HG02642 (cell line): ENCODE data around the gene ZBTB9.

Source experiments
- ATAC-seq: cut with Tn5 transposase; IDR thresholded peaks from one replicate; pipeline ENCODE4 v1.9.1; 2021; ENCODE audit warnings: mild to moderate bottlenecking; ENCODE audit not compliant: unreplicated experiment, poor library complexity

Gene ZBTB9

DNA sequence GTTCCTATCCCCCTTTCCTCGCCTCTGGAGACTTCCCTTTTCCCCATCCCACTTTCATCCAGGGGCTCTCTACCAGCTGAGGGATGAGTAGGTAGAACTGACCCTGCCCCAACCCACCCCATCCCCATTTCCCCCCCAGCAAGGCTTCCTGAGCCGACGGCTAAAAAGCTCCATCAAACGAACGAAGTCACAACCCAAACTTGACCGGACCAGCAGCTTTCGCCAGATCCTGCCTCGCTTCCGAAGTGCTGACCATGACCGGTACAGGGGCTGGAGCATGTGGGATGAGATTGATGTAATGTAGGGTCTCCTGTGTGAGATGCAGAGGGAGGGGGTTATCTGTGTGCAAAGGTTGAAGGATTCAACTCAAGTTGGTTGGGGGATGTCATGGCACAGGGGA is 21.8 kb upstream of the ZBTB9 start:
- ATAC-seq, result no peak

DNA sequence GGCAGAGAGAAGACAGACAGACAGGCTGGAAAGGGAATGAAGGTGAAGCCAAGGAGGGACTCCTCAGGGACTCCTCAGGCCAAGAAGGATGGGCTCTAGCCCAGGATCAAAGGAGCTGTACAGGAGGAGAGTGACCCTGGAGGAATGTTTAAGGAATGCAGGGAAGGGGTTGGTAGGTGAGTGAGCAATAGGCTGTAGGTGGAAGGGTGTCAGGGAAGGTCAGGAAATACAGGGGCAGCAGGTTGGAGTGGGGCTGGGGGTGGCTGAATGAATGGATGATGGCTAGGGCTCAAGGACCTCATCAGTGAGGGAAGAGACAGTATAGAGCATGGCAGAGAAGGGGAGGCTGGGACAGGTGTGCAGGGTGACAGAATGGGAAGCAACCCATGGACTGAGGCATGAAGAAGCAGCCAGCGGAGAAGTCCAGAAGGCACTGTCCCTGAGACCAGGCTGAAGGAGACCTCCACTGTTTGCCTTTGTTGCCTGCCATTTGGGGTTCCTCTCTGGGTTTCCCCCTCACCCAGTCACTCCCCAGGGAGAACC is 21.3 kb upstream of the ZBTB9 start:
- ATAC-seq, result no peak

DNA sequence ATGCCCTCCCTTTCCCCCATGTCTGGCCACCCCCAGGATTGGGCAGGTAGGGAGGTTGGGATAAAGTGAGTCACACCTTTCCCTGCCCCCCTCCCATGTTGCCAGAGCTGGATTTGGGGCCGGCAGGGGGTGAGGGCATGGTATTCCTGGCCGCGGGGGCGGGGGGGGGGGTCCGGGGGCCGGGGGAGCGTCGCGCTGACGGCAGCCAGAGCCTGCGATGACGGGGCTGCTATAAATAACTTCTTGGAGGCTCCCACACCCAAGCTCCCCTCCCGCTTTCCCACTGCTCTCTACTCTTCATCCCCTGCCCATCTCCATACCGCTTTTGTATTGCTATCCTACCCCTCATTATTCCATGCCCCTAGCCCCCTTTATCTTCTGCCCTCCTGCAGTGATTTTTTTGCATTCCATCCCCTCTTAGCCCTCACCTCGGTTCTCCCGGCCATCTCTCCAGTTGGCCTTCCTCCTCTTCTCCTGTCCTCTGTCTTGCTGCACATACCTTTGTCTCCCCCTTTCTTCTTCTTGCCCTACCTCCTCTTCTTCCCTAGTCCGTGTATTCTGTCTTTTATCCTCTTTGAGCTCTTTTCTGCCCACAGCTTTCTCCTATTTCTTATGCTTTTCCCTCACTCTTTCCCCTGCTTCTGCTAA is 20.7 kb upstream of the ZBTB9 start:
- no peak for ATAC-seq

DNA sequence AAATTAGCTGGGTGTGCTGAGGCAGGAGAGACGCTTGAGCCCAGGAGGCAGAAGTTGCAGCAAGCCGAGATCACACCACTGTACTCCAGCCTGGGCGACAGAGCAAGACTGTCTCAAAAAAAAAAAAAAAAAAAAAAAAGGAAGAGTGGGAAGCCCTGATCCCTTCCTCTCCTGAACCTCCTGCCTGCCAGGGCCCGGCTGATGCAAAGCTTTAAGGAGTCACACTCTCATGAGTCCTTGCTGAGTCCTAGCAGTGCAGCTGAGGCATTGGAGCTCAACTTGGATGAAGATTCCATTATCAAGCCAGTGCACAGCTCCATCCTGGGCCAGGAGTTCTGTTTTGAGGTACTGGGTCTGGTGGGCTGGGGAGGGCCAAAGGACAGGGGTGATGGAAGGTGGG is 19.4 kb upstream of the ZBTB9 start:
- ATAC-seq, result no peak

DNA sequence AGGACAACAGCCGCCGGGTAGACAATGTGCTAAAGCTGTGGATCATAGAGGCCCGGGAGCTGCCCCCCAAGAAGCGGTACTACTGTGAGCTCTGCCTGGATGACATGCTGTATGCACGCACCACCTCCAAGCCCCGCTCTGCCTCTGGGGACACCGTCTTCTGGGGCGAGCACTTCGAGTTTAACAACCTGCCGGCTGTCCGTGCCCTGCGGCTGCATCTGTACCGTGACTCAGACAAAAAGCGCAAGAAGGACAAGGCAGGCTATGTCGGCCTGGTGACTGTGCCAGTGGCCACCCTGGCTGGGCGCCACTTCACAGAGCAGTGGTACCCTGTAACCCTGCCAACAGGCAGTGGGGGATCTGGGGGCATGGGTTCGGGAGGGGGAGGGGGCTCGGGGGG is 16.7 kb upstream of the ZBTB9 start:
- no peak for ATAC-seq

DNA sequence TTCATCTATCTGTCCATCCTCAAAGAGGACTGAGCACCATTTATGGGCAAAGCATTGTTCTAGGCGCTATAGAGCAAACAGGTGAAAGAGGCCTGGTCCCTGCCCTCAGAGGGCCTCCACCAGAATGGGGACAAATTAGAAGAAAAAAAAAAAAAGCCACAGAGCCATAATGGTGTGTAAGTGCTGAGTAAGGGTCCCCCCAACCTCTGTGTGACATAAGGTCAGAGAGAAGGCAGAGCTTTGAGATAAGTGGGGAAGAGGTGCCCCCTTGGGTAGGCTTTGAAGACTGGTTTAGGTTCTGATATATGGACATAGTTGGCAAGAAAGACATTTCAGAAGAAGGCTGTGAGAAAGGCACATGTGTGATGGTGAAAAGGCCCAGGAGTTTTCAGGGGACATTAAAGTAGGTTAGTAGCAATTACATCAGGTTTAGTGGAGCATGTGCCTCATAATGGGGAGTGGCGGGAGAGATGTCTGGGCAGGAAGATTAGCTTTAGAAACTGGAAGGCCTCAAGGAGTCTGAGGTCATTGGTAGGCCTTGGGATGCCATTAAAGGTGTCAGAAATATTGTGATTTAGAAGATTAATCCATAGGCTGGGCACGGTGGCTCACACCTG is 15.3 kb upstream of the ZBTB9 start:
- no peak for ATAC-seq

DNA sequence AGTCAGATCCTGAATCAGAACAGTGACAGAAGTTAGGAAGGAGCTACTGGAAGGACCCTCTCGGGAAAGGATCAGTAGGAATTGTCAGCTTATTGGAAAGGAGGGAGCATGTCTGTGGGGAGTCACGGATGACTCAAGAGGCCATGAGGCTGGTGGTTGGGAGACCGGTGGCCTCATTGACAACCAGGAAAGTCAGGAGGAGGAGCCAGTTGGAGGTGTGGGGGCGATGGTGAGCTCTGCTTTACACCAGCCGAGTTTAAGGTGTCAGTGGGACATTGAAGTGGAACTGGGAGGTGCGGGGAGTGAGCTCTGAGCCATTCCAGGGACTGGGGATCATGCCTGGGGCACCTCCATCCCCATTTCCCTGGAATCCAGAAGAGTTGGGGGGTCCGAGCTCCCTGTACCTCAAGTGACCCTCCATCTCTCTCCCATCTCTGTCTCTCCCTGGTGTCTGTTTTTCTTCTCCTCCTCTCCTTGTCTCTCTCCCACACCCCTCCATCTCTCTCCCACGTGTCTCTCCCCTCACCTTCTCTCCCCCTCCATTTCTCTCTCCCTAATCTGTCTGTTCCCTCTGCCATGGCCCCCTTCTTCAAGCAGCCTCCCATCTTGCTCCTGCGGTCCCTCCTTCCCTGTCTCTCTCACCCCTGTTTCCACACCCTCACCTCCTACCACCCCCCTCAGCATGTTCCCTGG is 14.3 kb upstream of the ZBTB9 start:
- no peak for ATAC-seq

DNA sequence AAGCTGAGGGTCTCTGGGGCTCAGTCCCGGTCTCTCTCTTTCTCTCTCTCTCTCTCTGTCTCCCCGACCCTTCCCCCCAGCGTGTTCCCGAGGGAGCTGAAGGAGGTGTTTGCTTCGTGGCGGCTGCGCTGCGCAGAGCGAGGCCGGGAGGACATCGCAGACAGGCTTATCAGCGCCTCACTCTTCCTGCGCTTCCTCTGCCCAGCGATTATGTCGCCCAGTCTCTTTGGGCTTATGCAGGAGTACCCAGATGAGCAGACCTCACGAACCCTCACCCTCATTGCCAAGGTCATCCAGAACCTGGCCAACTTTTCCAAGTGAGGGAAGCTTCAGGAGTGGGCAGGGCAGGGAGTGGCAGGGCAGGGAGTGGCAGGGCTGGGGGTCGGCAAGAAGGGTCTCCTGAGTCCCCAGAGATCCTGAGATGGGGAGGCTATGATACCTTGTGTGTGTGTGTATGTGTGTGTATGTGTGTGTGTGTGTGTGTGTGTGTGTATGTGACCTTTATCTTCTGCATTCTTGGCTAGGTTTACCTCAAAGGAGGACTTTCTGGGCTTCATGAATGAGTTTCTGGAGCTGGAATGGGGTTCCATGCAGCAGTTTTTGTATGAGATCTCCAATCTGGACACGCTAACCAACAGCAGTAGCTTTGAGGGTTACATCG is 13.6 kb upstream of the ZBTB9 start:
- ATAC-seq, result no peak

DNA sequence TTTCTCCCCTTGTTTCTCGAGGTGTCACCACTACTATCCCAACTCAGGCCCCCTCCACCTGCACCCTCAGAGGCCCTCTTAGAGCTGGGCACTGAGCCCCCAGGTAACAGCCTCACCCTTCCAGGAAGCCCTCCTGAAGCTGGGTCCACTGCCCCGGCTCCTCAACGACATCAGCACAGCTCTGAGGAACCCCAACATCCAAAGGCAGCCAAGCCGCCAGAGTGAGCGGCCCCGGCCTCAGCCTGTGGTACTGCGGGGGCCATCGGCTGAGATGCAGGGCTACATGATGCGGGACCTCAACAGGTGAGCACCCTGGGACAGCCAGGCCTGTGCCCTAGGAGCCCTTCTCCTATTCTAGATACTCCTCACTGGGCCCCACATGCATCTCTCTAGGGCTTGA is 12.9 kb upstream of the ZBTB9 start:
- ATAC-seq, result no peak

DNA sequence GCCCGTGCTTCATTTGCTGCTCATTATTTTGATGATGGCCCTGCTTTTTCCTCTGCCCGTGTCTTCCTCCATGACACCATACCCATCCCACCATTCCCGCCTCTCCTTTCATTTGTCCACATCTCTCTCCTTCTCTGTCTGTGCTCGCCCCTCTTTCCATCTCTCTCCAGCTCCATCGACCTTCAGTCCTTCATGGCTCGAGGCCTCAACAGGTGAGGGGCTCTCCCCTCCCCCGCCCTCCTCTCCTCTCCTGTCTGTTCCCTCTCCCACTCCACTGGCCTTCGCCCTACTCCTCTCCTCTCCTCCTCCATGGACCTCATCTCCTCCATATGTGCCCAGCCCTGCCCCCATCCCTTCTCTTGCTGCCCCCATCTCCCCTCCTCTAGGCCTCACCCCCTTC is 12.1 kb upstream of the ZBTB9 start:
- no peak for ATAC-seq

DNA sequence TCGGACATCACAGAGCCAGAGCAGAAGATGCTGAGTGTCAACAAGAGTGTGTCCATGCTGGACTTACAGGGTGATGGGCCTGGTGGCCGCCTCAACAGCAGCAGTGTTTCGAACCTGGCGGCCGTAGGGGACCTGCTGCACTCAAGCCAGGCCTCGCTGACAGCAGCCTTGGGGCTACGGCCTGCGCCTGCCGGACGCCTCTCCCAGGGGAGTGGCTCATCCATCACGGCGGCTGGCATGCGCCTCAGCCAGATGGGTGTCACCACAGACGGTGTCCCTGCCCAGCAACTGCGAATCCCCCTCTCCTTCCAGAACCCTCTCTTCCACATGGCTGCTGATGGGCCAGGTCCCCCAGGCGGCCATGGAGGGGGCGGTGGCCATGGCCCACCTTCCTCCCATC is 11.4 kb upstream of the ZBTB9 start:
- ATAC-seq, result no peak

DNA sequence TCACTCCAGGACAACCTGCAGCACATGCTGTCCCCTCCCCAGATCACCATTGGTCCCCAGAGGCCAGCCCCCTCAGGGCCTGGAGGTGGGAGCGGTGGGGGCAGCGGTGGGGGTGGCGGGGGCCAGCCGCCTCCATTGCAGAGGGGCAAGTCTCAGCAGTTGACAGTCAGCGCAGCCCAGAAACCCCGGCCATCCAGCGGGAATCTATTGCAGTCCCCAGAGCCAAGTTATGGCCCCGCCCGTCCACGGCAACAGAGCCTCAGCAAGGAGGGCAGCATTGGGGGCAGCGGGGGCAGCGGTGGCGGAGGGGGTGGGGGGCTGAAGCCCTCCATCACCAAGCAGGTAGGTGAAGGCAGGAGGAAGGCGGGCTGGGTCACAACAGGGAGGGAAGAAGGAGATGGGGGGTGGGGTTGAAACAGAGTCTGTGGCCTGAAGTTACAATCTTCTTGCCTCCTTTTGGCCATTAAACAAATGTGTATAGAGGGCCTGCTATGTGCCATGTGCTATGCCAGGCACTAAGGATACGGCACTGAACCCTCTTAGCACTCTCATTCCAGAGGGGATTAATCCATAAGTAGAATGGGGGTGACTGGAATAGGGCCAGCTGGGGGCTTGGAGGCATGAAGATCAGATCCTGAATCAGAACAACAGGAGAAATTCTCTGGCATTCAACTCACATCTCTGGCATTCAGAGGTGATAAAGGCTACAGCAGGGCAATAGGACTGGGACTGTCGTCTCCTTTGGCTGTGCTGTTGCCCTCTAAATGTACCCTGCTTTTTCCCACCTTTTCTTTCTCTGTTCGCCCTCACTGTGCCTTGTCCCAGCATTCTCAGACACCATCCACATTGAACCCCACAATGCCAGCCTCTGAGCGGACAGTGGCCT is 10.5 kb upstream of the ZBTB9 start:
- ATAC-seq, result no peak

DNA sequence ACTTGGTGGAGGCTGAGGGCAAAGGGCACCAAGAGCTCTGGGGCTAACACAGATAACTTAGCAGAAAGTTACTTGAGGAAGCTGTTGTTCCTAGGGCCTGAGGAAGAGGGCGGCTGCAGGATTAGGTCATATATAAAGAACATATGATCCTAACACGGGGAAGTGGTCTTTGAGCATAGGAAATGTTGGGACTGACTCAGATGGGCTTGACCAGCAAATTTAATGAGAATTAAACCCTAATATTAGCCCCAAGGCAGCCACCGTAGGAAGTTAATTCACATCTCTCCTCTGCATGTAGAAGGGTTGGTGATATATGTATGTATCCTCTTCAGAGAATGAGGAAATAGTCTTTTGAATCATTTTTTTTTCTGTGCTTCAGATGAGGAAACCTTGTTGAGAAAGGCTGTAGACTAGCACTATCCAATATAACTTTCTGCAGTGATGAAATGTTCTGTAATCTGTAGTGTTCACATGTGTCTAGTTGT is 9.2 kb upstream of the ZBTB9 start:
- no peak for ATAC-seq

DNA sequence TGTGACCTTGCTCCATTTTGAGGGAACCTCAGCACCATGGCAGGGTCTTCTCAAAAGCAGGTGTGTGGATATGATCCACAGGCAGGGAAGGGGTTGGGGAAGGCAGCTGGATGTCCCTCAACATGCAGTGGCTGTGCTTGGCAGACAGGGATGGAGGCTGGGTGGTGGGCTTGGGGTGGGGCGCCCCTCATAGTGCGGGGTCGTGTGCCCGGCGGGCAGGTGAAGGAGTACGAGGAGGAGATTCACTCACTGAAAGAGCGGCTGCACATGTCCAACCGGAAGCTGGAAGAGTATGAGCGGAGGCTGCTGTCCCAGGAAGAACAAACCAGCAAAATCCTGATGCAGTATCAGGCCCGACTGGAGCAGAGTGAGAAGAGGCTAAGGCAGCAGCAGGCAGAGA is 8.0 kb upstream of the ZBTB9 start:
- ATAC-seq, result no peak

DNA sequence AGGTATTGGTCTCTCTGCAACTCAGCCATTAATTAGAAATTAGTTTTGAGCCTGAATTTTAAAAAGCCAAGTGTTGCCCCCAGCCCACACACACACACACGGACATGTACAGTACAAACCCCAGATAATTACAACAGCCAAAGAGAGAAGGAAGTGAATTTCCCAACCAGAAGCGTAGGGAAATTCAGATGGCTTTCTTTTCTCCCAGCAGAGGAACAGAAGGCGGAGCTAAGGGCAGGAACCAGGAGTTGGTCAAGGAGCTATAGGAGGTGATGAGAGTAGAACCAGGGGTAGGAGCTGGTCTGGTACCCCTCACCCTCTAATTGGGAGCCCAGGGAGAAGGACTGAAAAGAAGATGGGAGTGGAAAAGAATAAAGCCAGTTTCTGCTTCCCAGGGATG is 3.9 kb upstream of the ZBTB9 start:
- no peak for ATAC-seq

DNA sequence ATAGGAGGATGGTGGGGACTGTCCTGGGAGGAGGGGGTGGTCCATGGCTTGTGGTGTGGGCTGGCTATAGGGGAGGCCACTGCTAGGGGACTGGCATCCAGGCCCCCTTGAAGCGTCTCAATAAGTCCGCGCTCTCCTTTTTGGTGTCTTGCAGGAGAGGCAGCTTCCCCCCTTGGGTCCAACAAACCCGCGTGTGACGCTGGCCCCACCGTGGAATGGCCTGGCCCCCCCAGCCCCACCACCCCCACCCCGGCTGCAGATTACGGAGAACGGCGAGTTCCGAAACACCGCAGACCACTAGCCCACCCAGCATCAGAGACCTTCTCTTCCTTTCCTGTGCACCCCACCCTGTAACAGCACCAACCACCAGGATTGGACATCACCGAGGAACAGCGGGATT is 2.8 kb upstream of the ZBTB9 start:
- no peak for ATAC-seq

DNA sequence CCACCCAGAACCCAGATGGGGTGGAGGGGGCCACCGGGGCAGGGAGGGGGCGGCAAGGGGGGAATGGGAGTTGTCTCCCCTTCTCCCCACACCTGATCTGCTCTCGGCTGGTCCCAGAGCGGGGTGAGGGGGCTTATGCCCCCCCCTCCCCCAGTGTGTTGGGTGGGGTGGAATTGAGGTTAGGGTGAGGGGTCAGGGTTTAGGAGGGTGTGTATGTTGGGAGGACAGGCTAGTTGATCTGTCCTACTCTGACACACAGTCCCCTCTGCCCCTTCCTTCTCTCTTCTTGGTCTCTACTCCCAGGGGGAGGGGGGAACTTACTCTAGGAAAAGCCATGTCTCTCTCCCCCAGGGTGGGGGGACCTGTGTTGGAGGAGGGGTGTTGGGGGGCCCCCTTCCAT is 1.9 kb upstream of the ZBTB9 start:
- ATAC-seq, result no peak

DNA sequence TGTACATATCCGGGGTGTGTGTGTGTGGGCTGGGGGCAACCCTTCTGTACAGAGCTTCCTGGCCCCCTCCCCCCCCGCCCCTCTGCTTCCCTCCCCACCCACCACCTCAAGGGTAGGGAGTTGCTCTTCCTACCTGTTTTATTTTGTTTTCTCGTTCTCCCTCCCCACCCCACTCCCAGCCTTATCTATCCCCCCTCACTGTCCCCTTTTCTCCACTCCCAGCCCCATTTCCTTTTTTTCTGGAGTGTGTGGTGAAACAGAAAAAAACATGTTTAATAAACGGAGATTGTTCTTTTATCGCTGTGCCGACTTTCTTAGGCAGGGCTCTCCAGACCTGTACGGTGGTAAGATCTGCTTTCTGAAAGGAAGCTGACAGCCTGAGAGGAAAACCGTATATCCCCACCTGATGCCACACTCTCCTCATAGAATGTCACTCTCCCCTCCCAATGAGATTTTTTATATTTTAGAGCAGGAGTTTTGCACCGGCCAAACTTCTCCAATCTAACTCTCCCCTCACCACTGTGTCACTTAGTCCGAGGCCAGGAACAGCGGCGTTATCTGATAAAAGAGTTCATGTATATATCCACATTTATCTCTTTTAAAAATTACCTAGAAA is 875 bp upstream of the ZBTB9 start:
- no peak for ATAC-seq

DNA sequence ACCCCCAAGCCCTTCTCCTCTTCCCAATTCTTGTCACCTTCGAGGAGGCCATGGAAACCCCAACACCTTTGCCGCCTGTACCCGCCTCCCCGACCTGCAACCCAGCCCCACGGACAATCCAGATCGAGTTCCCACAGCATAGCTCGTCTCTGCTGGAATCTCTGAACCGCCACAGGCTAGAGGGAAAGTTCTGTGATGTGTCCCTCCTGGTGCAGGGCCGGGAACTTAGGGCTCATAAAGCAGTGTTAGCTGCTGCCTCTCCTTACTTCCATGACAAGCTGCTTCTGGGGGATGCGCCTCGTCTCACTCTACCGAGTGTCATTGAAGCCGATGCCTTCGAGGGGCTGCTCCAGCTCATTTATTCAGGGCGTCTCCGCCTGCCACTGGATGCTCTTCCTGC is 675 bp downstream of the ZBTB9 start:
- ATAC-seq, result no peak

DNA sequence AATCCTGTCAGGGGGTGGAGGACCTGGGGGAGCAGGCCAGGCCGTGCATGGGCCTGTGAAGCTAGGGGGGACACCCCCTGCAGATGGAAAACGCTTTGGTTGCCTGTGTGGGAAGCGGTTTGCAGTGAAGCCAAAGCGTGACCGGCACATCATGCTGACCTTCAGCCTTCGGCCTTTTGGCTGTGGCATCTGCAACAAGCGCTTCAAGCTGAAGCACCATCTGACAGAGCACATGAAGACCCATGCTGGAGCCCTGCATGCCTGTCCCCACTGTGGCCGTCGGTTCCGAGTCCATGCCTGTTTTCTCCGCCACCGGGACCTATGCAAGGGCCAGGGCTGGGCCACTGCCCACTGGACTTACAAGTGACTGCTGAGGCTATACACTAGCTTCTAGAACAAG is 1.8 kb downstream of the ZBTB9 start:
- no peak for ATAC-seq
